Pancreas (tissue), 10 donors: Measurements from ENCODE around the gene KDM4B. TPM values are rescaled to one million over a fixed set of nuclear protein-coding genes. Genes with fewer than 3 reads are reported as not detected.
A peak's percentile ranks its signal among the peaks of the same experiment; 100 is the strongest.

Experiments
- ATAC-seq, 4 donors: fragments of 200-7000 bp; cut with Tn5 transposase; one replicate each; pipeline versions ENCODE4 v1.8.0 to v1.9.1; 2020; ENCODE audit warnings: mild to moderate bottlenecking in 4 of 4, moderate library complexity in 4 of 4
- DNase-seq, 6 donors: peaks; one replicate each; pipeline ENCODE4 v3.0.0-alpha.2; 2020
- FAIRE-seq: peaks from 2 replicates; lab custom pipeline; 2012; peaks lifted over from hg19 to GRCh38; lab: Jason Lieb, UNC
- H3K27ac ChIP-seq, 4 donors: fragments of 200-600 bp; sonication (generic); 1 replicate in 3 of 4; 2 replicates in 1 of 4; pipeline versions ENCODE4 v1.5.0 to v1.8.0; 2020
- H3K27me3 ChIP-seq, 4 donors: fragments of 200-600 bp; one replicate each; pipeline ENCODE4 v1.8.0; 2021
- H3K36me3 ChIP-seq, 3 donors: fragments of 200-600 bp; sonication (generic) in 1 of 3; one replicate each; pipeline versions ENCODE4 v1.5.0 to v1.8.0; 2020 to 2021
- H3K4me1 ChIP-seq, 3 donors: fragments of 200-600 bp; one replicate each; pipeline ENCODE4 v1.8.0; 2021
- H3K4me3 ChIP-seq, 4 donors: fragments of 200-600 bp; sonication (generic) in 2 of 4; one replicate each; pipeline versions ENCODE4 v1.5.0 to v1.8.0; 2020 to 2021
- H3K9me3 ChIP-seq, 4 donors: fragments of 200-600 bp; one replicate each; pipeline ENCODE4 v1.8.0; 2021
- CTCF ChIP-seq, 4 donors: fragments of 200-600 bp; sonication (generic) in 3 of 4; IDR thresholded peaks; one replicate each; pipeline versions ENCODE4 v1.5.0 to v1.8.0; 2021; ENCODE audit warnings: antibody characterized with exemption in 4 of 4
- WGBS, 2 donors: extraction: QIAGEN DNeasy Blood & Tissue Kit; methylation state at CpG; one replicate each; pipeline ENCODE4 v1.1.7; 2013; 5-methylcytosine and 5-hydroxymethylcytosine counted together
- intact Hi-C, 3 donors: fragments of 100-400 bp; cut with DNase I; formaldehyde crosslinking; loops; one replicate each; pipeline versions ENCODE4 v1.11.1 to v1.14.2; 2022
- polyA plus RNA-seq, 2 donors: library from polyadenylated mRNA; stranded (reverse); fragments of 200-250 nt; gene quantifications; one replicate each; pipeline ENCODE4 v1.2.3, GENCODE V29; 2013
- total RNA-seq, 6 donors: library from RNA; stranded (reverse); fragmentation: NEBNext Ultra II Directional in 4 of 6; extraction: Animal tissue kit (Norgen Biotek cat#: 25700) in 4 of 6; gene quantifications; one replicate each; pipeline versions ENCODE4 v1.2.1 to v1.2.4, GENCODE V29; 2021 to 2023
- donor health status: healthy with polysubstance abuse.
- donor health status: DM: no; HTN: no; CAD: no; lungs with moderate emphysema.
- donor health status: DM: no; HTN: no; CAD: no.
- donor health status: control.
- donor health status: control.
- donor health status: Bipolar disorder and iron deficiency.
- donor health status: DM: yes; HTN: yes; CAD: no.
- donor health status: DM: no; HTN: no; CAD: no.
- donor health status: DM: no; HTN: no; CAD: no.
- donor health status: DM: yes; HTN: yes; CAD: no.

The KDM4B gene
- total and polyA plus RNA-seq, 8 donors, result 13.8 to 24.0 (median 18.5) TPM

GRCh38 chr19:4976401-4977298 lies 7.7 kb downstream of the KDM4B start:
- ATAC-seq, result peak in 3 of 4 donors; percentile 33 to 63 (median 46)
- H3K4me3 ChIP-seq, result no peak overlapping the region
- H3K36me3 ChIP-seq, result no peaks in the 10 kb centered on the region
- H3K27ac ChIP-seq, result peak overlapping the region in 2 of 4 donors; percentile 48 to 63
- intact Hi-C loops, result no loop called here
- peaks cover 0 to 31% (median 6%) of the 10 kb centered on the region in 3 donors for H3K4me1 ChIP-seq
- peak in 1 of 6 donors; percentile 48 for DNase-seq
- no peak for FAIRE-seq
- no peaks in the 10 kb centered on the region for H3K27me3 ChIP-seq
- H3K9me3 ChIP-seq, result no peaks in the 10 kb centered on the region
- no peak for TF ChIP-seq CTCF (IDR thresholded peaks at IDR 0.05)
- 61 to 71% methylated on average over 33 of the region's 33 CpGs for WGBS, 2 donors

- no peak for TF ChIP-seq CTCF (IDR thresholded peaks at IDR 0.05)
- peak in 2 of 4 donors; percentile 14 to 17 for ATAC-seq
- peak in 3 of 6 donors; percentile 62 to 80 (median 66) for DNase-seq
- peaks cover 0 to 25% (median 6%) of the 10 kb centered on the region in 3 donors for H3K4me1 ChIP-seq
- H3K27me3 ChIP-seq, result no peaks in the 10 kb centered on the region
- no peaks in the 10 kb centered on the region for H3K36me3 ChIP-seq
- intact Hi-C loops, result no loop called here
- H3K4me3 ChIP-seq, result no peak overlapping the region
- no peak for FAIRE-seq
- no peaks in the 10 kb centered on the region for H3K9me3 ChIP-seq
- no peak overlapping the region for H3K27ac ChIP-seq
- 70% methylated on average over 36 of the region's 36 CpGs for WGBS, 2 donors
Observed at GRCh38 chr19:4977299-4978174, 8.6 kb downstream of the KDM4B start.

- no peak overlapping the region for H3K4me3 ChIP-seq
- no peak overlapping the region for H3K27ac ChIP-seq
- DNase-seq (peak in 3 of 6 donors; percentile 38 to 49 (median 39)), FAIRE-seq (no peak), ATAC-seq (peak; percentile 55 to 77 (median 70))
- no peak for TF ChIP-seq CTCF (IDR thresholded peaks at IDR 0.05)
- WGBS, 2 donors, result 43 to 51% methylated on average over 8 of the region's 8 CpGs
- no peaks in the 10 kb centered on the region for H3K36me3 ChIP-seq
- no peaks in the 10 kb centered on the region for H3K9me3 ChIP-seq
- intact Hi-C loops, result no loop called here
- H3K27me3 ChIP-seq, result no peaks in the 10 kb centered on the region
- H3K4me1 ChIP-seq, result peaks cover 0 to 19% (median 6%) of the 10 kb centered on the region in 3 donors
Observed at GRCh38 chr19:4979211-4979807, 10.4 kb downstream of the KDM4B start.

GRCh38 chr19:4980067-4980466 lies 11.2 kb downstream of the KDM4B start:
- intact Hi-C loops, result no loop called here
- Histone ChIP-seq H3K4me1 (peaks cover 0 to 19% (median 6%) of the 10 kb centered on the region in 3 donors), H3K36me3 (no peaks in the 10 kb centered on the region), H3K4me3 (no peak overlapping the region), H3K27ac (no peak overlapping the region), H3K27me3 (no peaks in the 10 kb centered on the region), H3K9me3 (no peaks in the 10 kb centered on the region)
- no peak for ATAC-seq
- DNase-seq, result no peak
- no peak for TF ChIP-seq CTCF (IDR thresholded peaks at IDR 0.05)
- no peak for FAIRE-seq
- 84 to 91% methylated on average over 3 of the region's 3 CpGs for WGBS, 2 donors
